SW480 (cell line): ENCODE data around the gene PRR11.
A peak's percentile ranks its signal among the peaks of the same experiment; 100 is the strongest.
"Not testable (repeated sequence)": the region's sequence is repeated elsewhere in the genome, so short reads cannot be mapped to it uniquely, and the experiment has no call there.

Experiments used
- DNase-seq: peaks from one replicate; pipeline ENCODE4 v3.0.0-alpha.2; 2016; ENCODE audit warnings: low spot score

Gene PRR11

DNA sequence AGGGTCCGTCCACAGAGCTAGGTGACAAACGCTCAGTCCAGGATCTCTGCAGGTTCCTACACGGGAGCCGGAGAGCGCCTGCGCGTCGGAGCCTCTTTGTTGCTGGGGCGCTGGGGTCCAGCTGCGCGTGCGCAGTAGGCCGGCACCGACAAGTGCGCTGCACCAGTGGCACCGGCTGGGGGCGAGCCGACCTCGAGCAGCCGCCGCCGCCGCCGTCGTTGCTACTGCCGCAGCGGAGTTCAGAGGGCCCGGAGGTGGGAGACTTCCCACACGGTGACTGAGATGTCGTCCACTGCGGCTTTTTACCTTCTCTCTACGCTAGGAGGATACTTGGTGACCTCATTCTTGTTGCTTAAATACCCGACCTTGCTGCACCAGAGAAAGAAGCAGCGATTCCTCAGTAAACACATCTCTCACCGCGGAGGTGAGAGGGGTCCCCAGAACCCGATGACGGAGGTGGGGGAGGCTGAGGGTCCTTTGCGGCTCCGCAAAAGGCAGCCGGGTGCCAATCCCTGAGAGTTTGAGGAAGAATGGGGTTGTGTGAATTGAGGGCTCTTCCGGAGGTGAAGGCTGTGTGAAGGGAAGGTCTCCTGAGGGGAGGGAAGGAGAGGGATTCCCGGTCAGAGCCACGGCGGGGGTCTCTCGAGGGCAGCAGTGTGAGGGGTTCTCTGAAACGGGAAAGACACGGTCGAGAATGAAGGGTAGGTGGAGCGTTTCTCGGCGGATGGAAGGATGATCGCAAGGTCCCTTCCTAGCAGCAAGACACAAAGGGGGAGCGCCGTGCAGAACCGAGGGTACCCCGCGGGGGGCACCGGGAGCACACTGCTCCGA is 65.0 kb downstream of the PRR11 start, which contains the start of gene GDPD1:
Gene GDPD1 (plus strand): TSS at position 184 of the 831 bp plus-strand sequence. CDS start 99 bp downstream, at position 283.
- DNase-seq: peak; percentile 94

DNA sequence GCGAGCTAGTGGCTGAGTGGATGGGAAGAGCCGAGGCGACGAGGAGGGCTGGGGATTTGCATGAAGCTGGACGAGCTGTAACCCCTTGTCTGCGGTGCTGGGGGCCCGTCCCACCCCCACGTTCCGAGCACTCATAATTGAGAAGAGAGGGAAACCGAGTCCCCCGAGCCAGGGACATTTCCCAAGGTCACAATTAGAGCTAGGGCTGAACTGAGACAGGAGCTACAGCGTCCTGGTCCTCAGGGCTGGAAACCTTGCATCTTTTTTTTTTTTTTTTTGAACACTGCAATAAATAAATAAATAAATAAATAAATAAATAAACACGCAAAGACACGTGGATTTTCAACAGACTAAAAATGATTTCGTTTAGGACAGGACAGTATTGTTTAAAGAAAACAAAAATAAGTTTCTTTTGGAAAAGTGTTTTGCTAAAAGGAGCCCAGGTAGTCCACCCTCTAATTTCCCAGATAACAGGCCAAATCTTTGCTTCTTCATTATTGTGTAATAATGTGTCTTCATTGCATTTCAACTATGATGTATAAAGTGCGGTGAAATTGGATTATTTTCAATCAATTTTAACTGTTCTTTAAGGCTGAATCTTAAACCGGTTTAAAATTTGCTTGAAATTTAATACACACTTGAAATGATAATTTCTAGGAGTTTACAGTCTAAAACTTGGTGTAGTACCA is 65.8 kb downstream of the PRR11 start:
- DNase-seq: no peak

DNA sequence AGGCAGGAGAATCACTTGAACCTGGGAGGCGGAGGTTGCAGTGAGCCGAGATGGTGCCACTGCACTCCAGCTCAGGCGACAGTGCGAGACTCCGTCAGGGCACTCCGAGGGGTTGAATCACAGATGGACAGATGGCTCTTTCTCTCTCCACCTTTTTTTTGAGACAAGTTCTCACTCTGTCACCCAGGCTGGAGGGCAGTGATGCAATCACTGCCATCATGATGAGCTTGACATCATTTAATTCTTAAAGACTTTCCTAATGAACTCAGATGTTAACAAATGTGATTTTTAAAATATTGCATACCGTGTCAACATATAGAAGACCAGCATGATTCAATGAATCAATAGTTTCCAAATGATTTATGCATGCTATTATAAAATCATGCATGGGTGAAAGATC is 68.3 kb downstream of the PRR11 start:
- DNase-seq: no peak

DNA sequence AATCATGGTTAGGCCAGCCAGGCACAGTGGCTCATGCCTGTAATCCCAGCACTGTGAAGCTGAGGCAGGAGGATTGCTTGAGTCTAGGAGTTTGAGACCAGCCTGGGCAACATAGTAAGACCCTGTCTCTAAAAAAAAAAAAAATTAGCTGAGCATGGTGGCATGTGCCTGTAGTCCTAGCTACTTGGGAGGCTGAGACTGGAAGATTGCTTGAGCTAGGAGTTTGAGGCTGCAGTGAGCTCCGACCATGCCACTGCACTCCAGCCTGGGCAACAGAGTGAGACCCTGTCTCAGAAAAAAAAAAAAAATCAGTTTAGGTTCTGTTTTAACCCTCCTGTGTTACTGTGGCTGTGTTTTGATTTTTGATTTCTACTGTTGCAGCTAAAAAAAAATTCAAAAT is 73.0 kb downstream of the PRR11 start:
- not testable (repeated sequence) for DNase-seq

DNA sequence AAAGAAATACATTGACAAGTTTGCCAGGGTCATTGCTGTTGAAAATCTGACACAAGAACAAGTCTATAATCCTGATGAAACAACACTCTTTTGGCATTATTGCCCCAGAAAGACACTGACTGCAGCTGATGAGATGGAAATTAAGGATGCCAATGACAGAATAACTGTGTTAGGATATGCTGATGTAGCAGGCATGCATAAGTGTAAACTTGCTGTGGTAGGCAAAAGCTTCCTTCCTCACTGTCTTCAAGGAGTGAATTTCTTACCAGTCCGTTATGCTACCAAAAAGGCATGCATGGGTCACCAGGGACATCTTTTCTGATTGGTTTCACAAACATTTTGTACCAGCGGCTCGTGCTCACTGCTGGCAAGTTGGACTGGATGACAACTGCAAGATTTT is 75.2 kb downstream of the PRR11 start:
- DNase-seq: no peak

DNA sequence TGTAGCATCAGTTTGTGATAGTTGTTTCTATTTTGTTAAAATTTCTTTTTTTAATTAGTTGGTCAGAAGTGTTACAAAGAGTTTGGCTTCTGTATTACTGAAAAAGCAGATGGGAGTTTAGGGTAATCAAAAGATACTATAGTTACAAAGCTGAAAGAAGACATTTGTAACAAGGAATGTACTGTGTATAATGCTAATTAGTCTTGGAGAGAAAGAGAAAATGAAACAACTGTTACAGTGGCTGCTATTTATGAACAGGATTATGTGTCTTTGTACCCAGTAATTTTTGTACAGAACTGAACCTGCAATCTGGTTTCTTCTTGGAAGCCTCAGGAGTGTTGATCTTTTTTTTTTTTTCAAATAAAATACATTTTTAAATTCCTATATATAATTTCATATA is 79.1 kb downstream of the PRR11 start:
- DNase-seq: no peak

DNA sequence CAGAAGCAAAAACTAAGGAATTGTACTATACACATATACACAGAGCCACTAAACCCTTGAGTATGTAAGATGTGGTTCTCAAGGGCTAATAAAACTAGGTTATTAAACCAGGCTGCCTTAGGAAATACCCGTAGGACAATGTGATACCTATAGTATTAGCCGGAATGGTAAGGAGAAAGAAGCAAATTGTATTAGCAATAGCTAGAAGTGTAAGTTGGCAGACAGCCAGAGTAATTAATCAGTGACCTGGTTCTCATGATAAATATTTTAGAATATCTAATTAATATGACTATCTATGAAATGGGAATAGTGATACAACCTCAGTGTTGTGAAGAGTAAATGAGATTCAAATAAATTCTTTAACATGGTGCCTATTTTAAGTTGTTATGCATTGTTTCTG is 83.4 kb downstream of the PRR11 start:
- no peak for DNase-seq

DNA sequence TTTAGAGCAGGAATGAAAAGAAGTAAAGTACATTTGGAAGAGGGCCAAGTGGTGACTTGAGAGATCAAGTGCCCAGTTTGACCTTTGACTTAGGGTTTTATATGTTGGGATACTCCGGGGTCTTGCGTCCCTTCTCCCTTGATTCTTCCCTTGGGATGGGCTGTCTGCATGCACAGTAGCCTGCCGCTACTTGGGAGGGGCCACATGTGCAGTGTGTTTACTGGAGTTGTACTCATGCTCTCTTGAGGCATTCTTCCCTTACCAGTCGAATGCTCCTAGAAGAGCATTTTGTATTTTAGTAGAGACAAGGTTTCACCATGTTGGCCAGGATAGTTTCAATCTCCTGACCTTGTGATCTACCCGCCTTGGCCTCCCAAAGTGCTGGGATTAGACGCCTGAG is 88.5 kb downstream of the PRR11 start:
- no peak for DNase-seq
